ENCODE results near the gene S100A14. TPM values are rescaled to one million over a fixed set of nuclear protein-coding genes. Genes with fewer than 3 reads are reported as not detected.

The S100A14 gene
- 437 TPM for polyA plus RNA-seq
- long read RNA-seq, donor 1, transcript S100A14-201 (4 exons, 1,058 nt) = major isoform, 62 of 79 reads
- long read RNA-seq, donor 1, transcript S100A14-206 (3 exons, 1,025 nt) = minor isoform, 17 of 79 reads
- long read RNA-seq, donor 1, partial matches to known transcripts = 0 of 79 reads
- long read RNA-seq, donor 1, other reads (novel, unspliced or antisense) = 0 of 79 reads
- long read RNA-seq, donor 2, transcript S100A14-201 (4 exons, 1,058 nt) = major isoform, 126 of 170 reads
- long read RNA-seq, donor 2, transcript S100A14-206 (3 exons, 1,025 nt) = minor isoform, 25 of 170 reads
- long read RNA-seq, donor 2, partial matches to known transcripts = 13 of 170 reads
- long read RNA-seq, donor 2, other reads (novel, unspliced or antisense) = 5 of 170 reads
- long read RNA-seq, donor 3 = 0 reads
- long read RNA-seq, donor 4, transcript S100A14-201 (4 exons, 1,058 nt) = major isoform, 35 of 45 reads
- long read RNA-seq, donor 4, transcript S100A14-206 (3 exons, 1,025 nt) = minor isoform, 5 of 45 reads
- long read RNA-seq, donor 4, partial matches to known transcripts = 5 of 45 reads
- long read RNA-seq, donor 4, other reads (novel, unspliced or antisense) = 0 of 45 reads
- long read RNA-seq, donor 5, transcript S100A14-206 (3 exons, 1,025 nt) = minor isoform, 9 of 59 reads
- long read RNA-seq, donor 5, transcript S100A14-201 (4 exons, 1,058 nt) = major isoform, 49 of 59 reads
- long read RNA-seq, donor 5, partial matches to known transcripts = 0 of 59 reads
- long read RNA-seq, donor 5, other reads (novel, unspliced or antisense) = 0 of 59 reads
- long read RNA-seq, donor 6, transcript S100A14-201 (4 exons, 1,058 nt) = major isoform, 224 of 306 reads
- long read RNA-seq, donor 6, transcript S100A14-206 (3 exons, 1,025 nt) = minor isoform, 57 of 306 reads
- long read RNA-seq, donor 6, partial matches to known transcripts = 23 of 306 reads
- long read RNA-seq, donor 6, other reads (novel, unspliced or antisense) = 0 of 306 reads
- long read RNA-seq, donor 7, transcript S100A14-206 (3 exons, 1,025 nt) = minor isoform, 6 of 44 reads
- long read RNA-seq, donor 7, transcript S100A14-201 (4 exons, 1,058 nt) = major isoform, 38 of 44 reads
- long read RNA-seq, donor 7, partial matches to known transcripts = 0 of 44 reads
- long read RNA-seq, donor 7, other reads (novel, unspliced or antisense) = 0 of 44 reads
- long read RNA-seq, donor 8, transcript S100A14-206 (3 exons, 1,025 nt) = minor isoform, 58 of 351 reads
- long read RNA-seq, donor 8, transcript S100A14-201 (4 exons, 1,058 nt) = major isoform, 263 of 351 reads
- long read RNA-seq, donor 8, partial matches to known transcripts = 19 of 351 reads
- long read RNA-seq, donor 8, other reads (novel, unspliced or antisense) = 7 of 351 reads
- long read RNA-seq, donor 9, transcript S100A14-206 (3 exons, 1,025 nt) = minor isoform, 44 of 275 reads
- long read RNA-seq, donor 9, transcript S100A14-201 (4 exons, 1,058 nt) = major isoform, 213 of 275 reads
- long read RNA-seq, donor 9, partial matches to known transcripts = 10 of 275 reads
- long read RNA-seq, donor 9, other reads (novel, unspliced or antisense) = 6 of 275 reads
- long read RNA-seq, donor 10, transcript S100A14-206 (3 exons, 1,025 nt) = minor isoform, 62 of 407 reads
- long read RNA-seq, donor 10, transcript S100A14-201 (4 exons, 1,058 nt) = major isoform, 307 of 407 reads
- long read RNA-seq, donor 10, transcript S100A14-203 (4 exons, 1,080 nt) = minor isoform, 5 of 407 reads
- long read RNA-seq, donor 10, partial matches to known transcripts = 18 of 407 reads
- long read RNA-seq, donor 10, other reads (novel, unspliced or antisense) = 15 of 407 reads
- long read RNA-seq, donor 11, transcript S100A14-201 (4 exons, 1,058 nt) = major isoform, 129 of 161 reads
- long read RNA-seq, donor 11, transcript S100A14-206 (3 exons, 1,025 nt) = minor isoform, 25 of 161 reads
- long read RNA-seq, donor 11, partial matches to known transcripts = 6 of 161 reads
- long read RNA-seq, donor 11, other reads (novel, unspliced or antisense) = 0 of 161 reads

DNA sequence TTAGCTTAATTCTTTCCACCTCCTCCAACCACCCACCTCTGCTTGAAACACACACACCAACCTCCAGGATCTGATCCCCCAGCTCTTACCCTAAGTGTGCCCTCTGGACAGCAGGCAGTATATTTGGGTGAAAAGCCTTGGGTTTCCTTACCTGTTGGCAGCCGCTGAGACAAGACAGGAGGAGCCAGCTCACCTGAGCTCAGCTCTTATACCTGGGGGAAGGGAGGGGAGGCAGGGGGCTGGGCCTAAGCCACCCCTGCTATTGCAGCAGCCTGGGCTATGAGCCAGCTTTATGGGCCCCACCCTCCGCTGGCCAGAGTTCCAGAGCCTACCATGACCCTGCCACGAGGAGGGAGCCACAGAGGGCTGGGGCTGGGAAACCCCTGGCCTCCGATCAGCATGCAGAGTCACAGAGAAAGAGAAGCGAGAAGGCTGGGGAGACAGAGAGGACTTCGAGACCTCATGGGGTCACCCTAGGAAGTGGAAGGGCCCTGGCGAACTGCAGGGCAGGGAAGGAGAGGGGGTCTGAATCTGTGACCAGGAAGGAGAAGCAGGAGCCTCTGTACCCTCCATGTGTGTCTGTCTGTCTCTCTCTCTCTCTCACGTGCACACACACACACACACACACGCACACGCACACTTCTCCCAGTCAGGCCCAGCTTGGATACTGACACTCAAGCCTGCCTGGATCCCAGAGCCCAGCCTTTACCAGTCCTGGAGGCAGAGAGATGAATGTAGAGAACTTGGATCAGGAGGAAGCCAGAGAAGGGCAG lies at the start of gene S100A14:
S100A14 (minus strand) TSS at position 182 of the 773 bp plus-strand sequence. CDS start 467 bp downstream, outside the sequence.
- no CpG with 5 or more reads among the region's 10 CpGs for WGBS (ENCODE audit: insufficient coverage, low lambda C conversion rate)
- peak; percentile 95 to 97 for DNase-seq
- no peaks in the 10 kb centered on the region for H3K9me3 ChIP-seq (ENCODE audit: control insufficient read depth, low read depth, low read length)
- H3K27me3 ChIP-seq (ENCODE audit: control insufficient read depth, insufficient read depth, low read length) = no peaks in the 10 kb centered on the region
- peaks cover 4% of the 10 kb centered on the region for H3K36me3 ChIP-seq (ENCODE audit: control insufficient read depth, insufficient read depth, low read length)
- H3K4me1 ChIP-seq (ENCODE audit: control insufficient read depth, insufficient read depth, low read length) = peaks cover 44% of the 10 kb centered on the region
- H3K27ac ChIP-seq (ENCODE audit: low read length) = peak within 1 kb of the TSS; percentile 94
- peak within 1 kb of the TSS; percentile 65 for H3K4me3 ChIP-seq (ENCODE audit: low read length)

DNA sequence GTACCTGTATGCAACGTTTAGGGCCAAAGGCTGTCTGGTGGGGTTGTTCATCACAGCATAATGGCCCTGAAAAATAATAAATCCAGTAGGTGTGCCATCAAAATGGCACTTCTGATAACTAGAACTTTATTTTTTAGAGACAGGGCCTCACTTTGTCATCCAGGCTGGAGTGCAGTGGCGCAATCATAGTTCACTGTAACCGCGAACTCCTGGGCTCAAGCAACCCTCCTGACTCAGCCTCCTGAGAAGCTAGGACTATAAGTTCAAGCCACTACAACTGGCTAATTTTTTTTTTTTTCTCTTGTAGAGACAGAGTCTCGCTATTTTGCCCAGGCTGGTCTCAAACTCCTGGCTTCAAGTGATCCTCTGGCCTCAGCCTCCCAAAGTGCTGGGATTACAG lies 47.1 kb upstream of the S100A14 start:
- no CpG with 5 or more reads among the region's 5 CpGs for WGBS (ENCODE audit: insufficient coverage, low lambda C conversion rate)
- H3K9me3 ChIP-seq (ENCODE audit: control insufficient read depth, low read depth, low read length) = no peaks in the 10 kb centered on the region
- H3K27ac ChIP-seq (ENCODE audit: low read length) = no peak overlapping the region
- H3K36me3 ChIP-seq (ENCODE audit: control insufficient read depth, insufficient read depth, low read length) = peaks cover 75% of the 10 kb centered on the region
- no peaks in the 10 kb centered on the region for H3K27me3 ChIP-seq (ENCODE audit: control insufficient read depth, insufficient read depth, low read length)
- DNase-seq = no peak
- H3K4me3 ChIP-seq (ENCODE audit: low read length) = no peak overlapping the region
- peaks cover 2% of the 10 kb centered on the region for H3K4me1 ChIP-seq (ENCODE audit: control insufficient read depth, insufficient read depth, low read length)

DNA sequence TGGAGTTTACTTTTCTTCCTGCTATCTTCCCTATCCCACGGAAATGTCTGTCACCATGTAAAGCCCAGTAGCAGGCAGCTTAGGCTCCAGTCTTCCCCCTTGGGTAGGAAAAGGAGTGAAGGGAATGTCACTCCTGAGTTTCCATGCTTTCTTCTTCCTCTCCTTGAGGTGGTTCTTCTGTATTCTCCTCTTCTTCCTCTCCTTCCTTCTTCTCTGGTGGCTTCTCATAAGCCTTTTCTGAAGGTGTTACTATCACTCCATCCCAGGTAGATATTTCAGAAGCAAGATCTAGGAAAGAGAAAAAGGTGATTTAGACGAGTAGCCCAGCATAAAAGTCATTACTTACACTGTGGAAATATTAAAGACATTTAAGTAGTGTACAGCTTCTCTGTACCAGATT lies 46.1 kb upstream of the S100A14 start:
- H3K9me3 ChIP-seq (ENCODE audit: control insufficient read depth, low read depth, low read length) = no peaks in the 10 kb centered on the region
- H3K4me1 ChIP-seq (ENCODE audit: control insufficient read depth, insufficient read depth, low read length) = peaks cover 3% of the 10 kb centered on the region
- no peaks in the 10 kb centered on the region for H3K27me3 ChIP-seq (ENCODE audit: control insufficient read depth, insufficient read depth, low read length)
- WGBS (ENCODE audit: insufficient coverage, low lambda C conversion rate) = no CpG with 5 or more reads among the region's 2 CpGs
- H3K36me3 ChIP-seq (ENCODE audit: control insufficient read depth, insufficient read depth, low read length) = peaks cover 66% of the 10 kb centered on the region
- H3K27ac ChIP-seq (ENCODE audit: low read length) = no peak overlapping the region
- H3K4me3 ChIP-seq (ENCODE audit: low read length) = no peak overlapping the region
- DNase-seq = no peak

DNA sequence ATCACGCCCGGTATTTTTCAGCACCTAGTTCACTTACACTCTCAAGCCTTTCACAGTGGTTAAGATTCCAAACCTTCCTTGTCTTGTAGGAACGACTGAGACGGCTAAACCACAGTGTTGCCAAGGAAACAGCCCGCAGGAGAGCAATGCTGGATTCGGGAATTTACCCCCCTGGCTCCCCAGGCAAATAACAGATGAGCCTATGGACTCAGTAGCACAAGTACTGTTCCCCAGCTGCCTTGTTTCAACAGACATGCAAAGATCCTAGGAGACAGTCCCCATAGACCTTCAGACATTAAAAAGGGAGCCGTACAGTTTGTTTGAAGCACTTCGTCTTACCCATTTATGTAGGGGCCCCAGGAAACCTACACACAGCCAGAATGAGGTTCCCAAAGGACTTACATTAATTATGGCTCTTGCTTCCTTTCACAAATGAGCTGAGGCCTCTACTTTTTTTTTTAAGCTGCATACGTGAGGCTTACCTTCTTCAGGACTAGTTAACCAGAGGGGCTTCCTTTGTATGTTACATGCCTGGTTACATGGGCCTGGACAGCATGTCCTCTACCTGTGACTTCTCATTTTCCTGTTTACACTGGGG lies 45.1 kb upstream of the S100A14 start:
- Histone ChIP-seq H3K9me3 (ENCODE audit: control insufficient read depth, low read depth, low read length) (no peaks in the 10 kb centered on the region), H3K27me3 (ENCODE audit: control insufficient read depth, insufficient read depth, low read length) (no peaks in the 10 kb centered on the region), H3K4me1 (ENCODE audit: control insufficient read depth, insufficient read depth, low read length) (peaks cover 3% of the 10 kb centered on the region), H3K4me3 (ENCODE audit: low read length) (no peak overlapping the region), H3K27ac (ENCODE audit: low read length) (no peak overlapping the region), H3K36me3 (ENCODE audit: control insufficient read depth, insufficient read depth, low read length) (peaks cover 56% of the 10 kb centered on the region)
- no CpG with 5 or more reads among the region's 9 CpGs for WGBS (ENCODE audit: insufficient coverage, low lambda C conversion rate)
- DNase-seq = no peak

DNA sequence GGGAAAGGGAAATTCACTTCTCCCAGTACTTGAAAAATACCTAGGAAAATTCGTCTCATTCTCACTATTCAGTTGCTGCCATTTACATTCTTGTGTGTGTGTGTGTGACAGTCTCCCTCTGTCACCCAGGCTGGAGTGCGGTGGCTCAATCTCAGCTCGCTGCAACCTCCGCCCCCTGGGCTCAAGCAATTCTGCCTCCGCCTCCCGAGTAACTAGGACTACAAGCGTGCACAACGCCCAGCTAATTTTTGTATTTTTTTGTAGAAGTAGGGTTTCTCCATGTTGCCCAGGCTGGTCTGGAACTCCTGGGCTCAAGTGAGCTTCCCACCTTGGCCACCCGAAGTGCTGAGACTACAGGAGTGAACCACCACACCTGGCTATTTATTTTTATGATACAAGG lies 43.5 kb upstream of the S100A14 start:
- no CpG with 5 or more reads among the region's 9 CpGs for WGBS (ENCODE audit: insufficient coverage, low lambda C conversion rate)
- Histone ChIP-seq H3K36me3 (ENCODE audit: control insufficient read depth, insufficient read depth, low read length) (peaks cover 40% of the 10 kb centered on the region), H3K4me3 (ENCODE audit: low read length) (peak overlapping the region; percentile 81), H3K9me3 (ENCODE audit: control insufficient read depth, low read depth, low read length) (no peaks in the 10 kb centered on the region), H3K27me3 (ENCODE audit: control insufficient read depth, insufficient read depth, low read length) (no peaks in the 10 kb centered on the region), H3K4me1 (ENCODE audit: control insufficient read depth, insufficient read depth, low read length) (peaks cover 3% of the 10 kb centered on the region), H3K27ac (ENCODE audit: low read length) (peak overlapping the region; percentile 89)
- DNase-seq = peak in 1 of 2 donors; percentile 31

DNA sequence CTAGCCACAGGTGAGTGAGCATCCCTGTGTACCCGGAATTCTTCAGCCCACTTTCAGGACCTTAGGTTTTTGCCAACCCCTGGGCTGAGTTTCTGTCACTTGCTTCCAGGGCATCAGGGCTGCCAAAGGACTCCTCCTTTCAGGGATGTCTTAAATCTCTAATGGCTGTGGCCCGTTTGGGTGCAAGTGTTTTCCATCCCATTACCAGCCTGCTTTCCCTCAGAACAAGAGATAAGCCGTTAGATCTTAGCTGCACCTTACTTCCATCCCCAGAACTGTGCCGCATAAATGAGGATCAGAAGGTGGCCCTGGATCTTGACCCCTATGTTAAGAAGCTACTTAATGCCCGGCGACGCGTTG lies 43.0 kb upstream of the S100A14 start:
- H3K27ac ChIP-seq (ENCODE audit: low read length) = peak overlapping the region; percentile 89
- DNase-seq = no peak
- H3K4me3 ChIP-seq (ENCODE audit: low read length) = peak overlapping the region; percentile 81
- WGBS (ENCODE audit: insufficient coverage, low lambda C conversion rate) = no CpG with 5 or more reads among the region's 8 CpGs
- no peaks in the 10 kb centered on the region for H3K27me3 ChIP-seq (ENCODE audit: control insufficient read depth, insufficient read depth, low read length)
- peaks cover 4% of the 10 kb centered on the region for H3K4me1 ChIP-seq (ENCODE audit: control insufficient read depth, insufficient read depth, low read length)
- H3K9me3 ChIP-seq (ENCODE audit: control insufficient read depth, low read depth, low read length) = no peaks in the 10 kb centered on the region
- peaks cover 35% of the 10 kb centered on the region for H3K36me3 ChIP-seq (ENCODE audit: control insufficient read depth, insufficient read depth, low read length)

DNA sequence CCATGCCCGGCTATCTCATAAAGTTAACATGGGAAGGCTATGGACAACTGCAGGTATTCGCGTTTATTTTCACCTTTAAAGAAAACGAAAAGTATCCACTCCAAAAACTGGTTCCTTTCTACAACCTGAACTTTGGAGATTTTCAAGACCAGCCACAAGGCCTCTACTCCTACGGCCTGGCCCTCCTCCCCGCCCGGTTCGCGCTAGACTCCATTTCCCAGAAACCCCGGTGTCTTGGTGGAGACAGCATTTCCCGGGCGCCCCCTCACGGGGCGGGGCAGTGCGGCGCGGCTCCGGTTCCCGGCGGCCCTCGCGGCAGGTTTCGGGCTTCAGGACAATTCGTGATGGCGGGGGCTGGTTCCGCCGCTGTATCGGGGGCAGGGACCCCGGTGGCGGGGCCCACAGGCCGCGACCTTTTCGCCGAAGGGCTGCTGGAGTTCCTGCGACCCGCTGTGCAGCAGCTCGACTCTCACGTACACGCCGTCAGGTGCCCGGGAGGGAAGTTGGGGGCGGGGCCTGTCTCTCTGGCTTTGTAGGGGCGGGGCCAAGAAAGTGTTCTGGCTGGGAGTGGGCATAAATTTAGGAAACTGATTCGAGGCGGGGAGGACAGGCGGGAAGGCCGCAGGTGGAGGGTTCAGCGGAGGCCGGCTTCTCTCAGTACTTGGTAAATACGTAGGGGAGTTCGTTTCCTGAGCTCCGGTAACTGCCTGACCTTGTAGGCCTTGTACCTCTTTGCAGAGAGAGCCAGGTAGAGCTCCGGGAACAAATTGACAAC lies 42.5 kb upstream of the S100A14 start, which contains the start of gene SNAPIN:
SNAPIN (plus strand) TSS at position 304 of the 775 bp plus-strand sequence; CDS start at position 345, 41 bp downstream.
- peak; percentile 88 to 95 for DNase-seq
- Histone ChIP-seq H3K4me1 (ENCODE audit: control insufficient read depth, insufficient read depth, low read length) (peaks cover 6% of the 10 kb centered on the region), H3K4me3 (ENCODE audit: low read length) (peak within 1 kb of the TSS; percentile 81), H3K27me3 (ENCODE audit: control insufficient read depth, insufficient read depth, low read length) (no peaks in the 10 kb centered on the region), H3K9me3 (ENCODE audit: control insufficient read depth, low read depth, low read length) (no peaks in the 10 kb centered on the region), H3K36me3 (ENCODE audit: control insufficient read depth, insufficient read depth, low read length) (peaks cover 31% of the 10 kb centered on the region), H3K27ac (ENCODE audit: low read length) (peak within 1 kb of the TSS; percentile 89)
- no CpG with 5 or more reads among the region's 53 CpGs for WGBS (ENCODE audit: insufficient coverage, low lambda C conversion rate)

DNA sequence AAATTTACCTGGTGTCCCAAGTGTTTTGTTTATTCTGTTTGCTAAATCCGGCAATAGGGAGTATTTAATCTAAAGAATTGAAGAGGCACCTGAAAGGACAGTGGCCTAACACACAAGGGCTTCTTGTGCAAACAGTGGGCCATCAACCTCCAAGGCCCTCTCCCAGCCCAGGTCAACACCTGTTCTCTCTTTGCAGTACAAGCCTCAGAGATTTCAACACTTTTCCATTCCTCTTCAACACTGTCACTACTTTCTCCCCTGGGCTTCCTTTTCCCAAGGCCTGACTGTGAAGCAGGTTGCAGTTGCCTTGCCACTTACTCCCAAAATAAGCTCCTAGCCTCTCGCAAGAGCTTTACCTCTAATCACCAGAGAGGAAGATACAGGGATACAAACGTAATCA lies 39.2 kb upstream of the S100A14 start:
- Histone ChIP-seq H3K9me3 (ENCODE audit: control insufficient read depth, low read depth, low read length) (no peaks in the 10 kb centered on the region), H3K4me1 (ENCODE audit: control insufficient read depth, insufficient read depth, low read length) (peaks cover 13% of the 10 kb centered on the region), H3K36me3 (ENCODE audit: control insufficient read depth, insufficient read depth, low read length) (no peaks in the 10 kb centered on the region), H3K4me3 (ENCODE audit: low read length) (no peak overlapping the region), H3K27me3 (ENCODE audit: control insufficient read depth, insufficient read depth, low read length) (no peaks in the 10 kb centered on the region), H3K27ac (ENCODE audit: low read length) (no peak overlapping the region)
- no peak for DNase-seq
- 17% methylated on average over 1 of the region's 3 CpGs for WGBS (ENCODE audit: insufficient coverage, low lambda C conversion rate)

All from large intestine (tissue), 12 donors.